Loucy (cell line): Measurements from ENCODE around the gene AURKAIP1.
"Not testable (repeated sequence)": the region's sequence is repeated elsewhere in the genome, so short reads cannot be mapped to it uniquely, and the experiment has no call there.

Source experiments
- H2AFZ ChIP-seq: fragments of 200-600 bp; sonication (generic); 2 replicates; pipeline ENCODE4 v1.6.0; 2016; ENCODE audit warnings: antibody characterized with exemption, mild to moderate bottlenecking, low read length, moderate library complexity
- H3F3A ChIP-seq: fragments of 200-600 bp; 2 replicates; pipeline ENCODE4 v1.6.0; 2016; ENCODE audit warnings: antibody characterized with exemption, low read depth, mild to moderate bottlenecking
- H3K27me3 ChIP-seq: fragments of 200-600 bp; sonication (generic); 2 replicates; pipeline ENCODE4 v1.6.1; 2014; ENCODE audit warnings: low read length, mild to moderate bottlenecking; ENCODE audit not compliant: insufficient read depth, poor library complexity, severe bottlenecking
- H3K36me3 ChIP-seq: fragments of 200-600 bp; sonication (generic); 2 replicates; pipeline ENCODE4 v1.6.1; 2016; ENCODE audit warnings: low read length; ENCODE audit not compliant: insufficient read depth
- H3K4me1 ChIP-seq: fragments of 200-600 bp; sonication (generic); 2 replicates; pipeline ENCODE4 v1.5.1; 2014; ENCODE audit warnings: low read length, mild to moderate bottlenecking; ENCODE audit not compliant: insufficient read depth, poor library complexity, severe bottlenecking
- H3K4me2 ChIP-seq: fragments of 200-600 bp; sonication (generic); 2 replicates; pipeline ENCODE4 v1.6.0; 2014; ENCODE audit warnings: antibody characterized with exemption, low read length, low read depth, mild to moderate bottlenecking; ENCODE audit not compliant: poor library complexity, severe bottlenecking
- H3K4me3 ChIP-seq: fragments of 200-600 bp; sonication (generic); 2 replicates; pipeline ENCODE4 v1.5.1; 2014; ENCODE audit warnings: low read length, mild to moderate bottlenecking, mixed read lengths; ENCODE audit not compliant: poor library complexity, severe bottlenecking
- H3K79me2 ChIP-seq: fragments of 200-600 bp; sonication (generic); 2 replicates; pipeline ENCODE4 v1.6.1; 2014; ENCODE audit warnings: low read length; ENCODE audit not compliant: insufficient read depth
- H3K9ac ChIP-seq: fragments of 200-600 bp; sonication (generic); 2 replicates; pipeline ENCODE4 v1.6.0; 2014; ENCODE audit warnings: mild to moderate bottlenecking, low read depth, low read length, moderate library complexity; ENCODE audit not compliant: poor library complexity, severe bottlenecking
- H3K9me2 ChIP-seq: fragments of 200-600 bp; sonication (generic); replicated peaks from 2 replicates; pipeline ENCODE4 v1.6.1; 2016; ENCODE audit warnings: low read depth, low read length, mixed read lengths
- H3K9me3 ChIP-seq: fragments of 200-600 bp; sonication (generic); 2 replicates; pipeline ENCODE4 v1.6.1; 2014; ENCODE audit warnings: mild to moderate bottlenecking, antibody characterized with exemption, low read length, low read depth; ENCODE audit not compliant: insufficient read depth
- H4K20me1 ChIP-seq: fragments of 200-600 bp; sonication (generic); 2 replicates; pipeline ENCODE4 v1.6.0; 2014; ENCODE audit warnings: antibody characterized with exemption, low read length, mild to moderate bottlenecking; ENCODE audit not compliant: insufficient read depth, poor library complexity, severe bottlenecking
- EZH2phosphoT487 ChIP-seq: fragments of 200-600 bp; IDR thresholded peaks from 2 replicates; pipeline ENCODE4 v1.6.1; 2018; ENCODE audit warnings: antibody characterized with exemption, mild to moderate bottlenecking, moderate library complexity, borderline replicate concordance
- TF ChIP-seq, protein P1 (sequence below): fragments of 200-600 bp; sonication (generic); conservative IDR thresholded peaks from 2 replicates; pipeline ENCODE4 v1.5.1; 2014; ENCODE audit warnings: mild to moderate bottlenecking, antibody characterized with exemption, low read length

The AURKAIP1 gene

DNA sequence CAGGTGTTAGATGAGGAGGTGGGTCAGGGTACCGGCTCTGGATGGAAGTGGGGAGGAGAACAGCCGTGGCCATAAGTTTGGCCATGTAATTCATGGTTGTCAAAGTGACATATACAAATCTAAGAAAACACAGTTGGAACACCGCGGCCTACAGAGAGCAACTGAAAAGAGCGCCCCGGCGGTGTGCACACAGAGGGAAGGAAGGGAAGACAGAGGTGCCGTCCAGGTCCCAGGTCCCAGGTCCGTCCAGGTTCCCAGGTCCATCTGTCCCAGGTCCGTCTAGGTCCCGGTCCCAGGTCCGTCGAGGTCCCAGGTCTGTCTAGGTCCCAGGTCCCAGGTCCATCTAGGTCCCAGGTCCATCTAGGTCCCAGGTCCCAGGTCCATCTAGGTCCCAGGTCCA, 36.6 kb upstream of the AURKAIP1 start:
- Histone ChIP-seq H3K4me1 (peaks cover 6% of the 10 kb centered on the region), H3K36me3 (no peaks in the 10 kb centered on the region), H3K79me2 (peaks cover 30% of the 10 kb centered on the region), H3K27me3 (no peaks in the 10 kb centered on the region), H3K9me3 (no peaks in the 10 kb centered on the region; the same call in 1 of the 2 replicates), H2AFZ (no peak overlapping the region), H3K4me2 (no peak overlapping the region), H3K9me2 (no peaks in the 10 kb centered on the region), H3K9ac (no peak overlapping the region), H4K20me1 (peaks cover 17% of the 10 kb centered on the region), H3K4me3 (no peak overlapping the region), H3F3A (no peaks in the 10 kb centered on the region)
- TF ChIP-seq, protein P1, sequence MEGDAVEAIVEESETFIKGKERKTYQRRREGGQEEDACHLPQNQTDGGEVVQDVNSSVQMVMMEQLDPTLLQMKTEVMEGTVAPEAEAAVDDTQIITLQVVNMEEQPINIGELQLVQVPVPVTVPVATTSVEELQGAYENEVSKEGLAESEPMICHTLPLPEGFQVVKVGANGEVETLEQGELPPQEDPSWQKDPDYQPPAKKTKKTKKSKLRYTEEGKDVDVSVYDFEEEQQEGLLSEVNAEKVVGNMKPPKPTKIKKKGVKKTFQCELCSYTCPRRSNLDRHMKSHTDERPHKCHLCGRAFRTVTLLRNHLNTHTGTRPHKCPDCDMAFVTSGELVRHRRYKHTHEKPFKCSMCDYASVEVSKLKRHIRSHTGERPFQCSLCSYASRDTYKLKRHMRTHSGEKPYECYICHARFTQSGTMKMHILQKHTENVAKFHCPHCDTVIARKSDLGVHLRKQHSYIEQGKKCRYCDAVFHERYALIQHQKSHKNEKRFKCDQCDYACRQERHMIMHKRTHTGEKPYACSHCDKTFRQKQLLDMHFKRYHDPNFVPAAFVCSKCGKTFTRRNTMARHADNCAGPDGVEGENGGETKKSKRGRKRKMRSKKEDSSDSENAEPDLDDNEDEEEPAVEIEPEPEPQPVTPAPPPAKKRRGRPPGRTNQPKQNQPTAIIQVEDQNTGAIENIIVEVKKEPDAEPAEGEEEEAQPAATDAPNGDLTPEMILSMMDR, result no peak
- no peak for TF ChIP-seq EZH2phosphoT487

DNA sequence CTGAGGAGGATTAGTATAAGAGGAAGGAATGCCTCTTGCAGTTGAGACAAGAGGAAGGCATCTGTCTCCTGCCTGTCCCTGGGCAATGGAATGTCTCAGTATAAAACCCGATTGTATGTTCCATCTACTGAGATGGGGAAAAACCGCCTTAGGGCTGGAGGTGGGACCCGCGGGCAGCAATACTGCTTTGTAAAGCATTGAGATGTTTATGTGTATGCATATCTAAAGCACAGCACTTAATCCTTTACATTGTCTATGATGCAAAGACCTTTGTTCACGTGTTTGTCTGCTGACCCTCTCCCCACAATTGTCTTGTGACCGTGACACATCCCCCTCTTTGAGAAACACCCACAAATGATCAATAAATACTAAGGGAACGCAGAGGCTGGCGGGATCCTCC, 35.2 kb upstream of the AURKAIP1 start:
- peaks cover 44% of the 10 kb centered on the region for H3K79me2 ChIP-seq
- H3F3A ChIP-seq, H3K36me3 ChIP-seq, H3K9me2 ChIP-seq, H2AFZ ChIP-seq, H3K4me2 ChIP-seq, H3K9me3 ChIP-seq, H3K9ac ChIP-seq, H3K27me3 ChIP-seq, H3K4me3 ChIP-seq: not testable (repeated sequence)
- H4K20me1 ChIP-seq, result peaks cover 31% of the 10 kb centered on the region
- peaks cover 18% of the 10 kb centered on the region for H3K4me1 ChIP-seq

DNA sequence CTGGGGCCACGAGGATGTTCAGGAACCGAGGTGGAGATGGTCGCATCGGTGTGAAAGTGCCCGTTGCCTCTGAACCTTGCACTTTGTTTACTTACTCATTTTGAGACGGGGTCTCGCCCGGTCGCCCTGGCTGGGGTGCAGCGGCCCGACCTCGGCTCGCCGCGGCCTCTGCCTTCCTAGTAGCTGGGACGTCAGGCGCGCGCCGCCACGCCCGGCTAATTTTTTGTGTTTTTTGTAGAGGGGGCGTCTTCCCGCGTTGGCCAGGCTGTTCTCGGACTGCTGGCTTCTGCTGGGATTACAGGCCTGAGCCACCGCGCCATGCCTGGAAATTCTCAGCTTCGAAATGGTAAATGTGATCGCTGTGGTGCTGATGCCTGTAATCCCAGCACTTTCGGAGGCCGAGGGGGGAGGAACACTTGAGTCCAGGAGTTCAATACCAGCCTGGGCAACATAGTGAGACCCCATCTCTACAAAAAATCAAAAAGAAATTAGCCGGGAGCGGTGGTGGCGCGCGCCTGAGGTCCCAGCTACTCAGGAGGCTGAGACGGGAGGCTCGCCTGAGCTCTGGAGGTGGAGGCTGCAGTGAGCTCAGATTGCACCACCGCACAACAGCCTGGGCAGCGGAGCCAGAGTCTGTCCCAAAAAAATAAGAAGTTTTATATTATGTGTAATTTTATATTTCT, 32.8 kb upstream of the AURKAIP1 start:
- peaks cover 18% of the 10 kb centered on the region; the same call in 1 of the 2 replicates for H3K36me3 ChIP-seq
- TF ChIP-seq, protein P1, result no peak
- no peak for TF ChIP-seq EZH2phosphoT487
- no peaks in the 10 kb centered on the region; the same call in 1 of the 2 replicates for H3K9me3 ChIP-seq
- H3K4me3 ChIP-seq, result peak overlapping the region; percentile 99
- H4K20me1 ChIP-seq, result peaks cover 33% of the 10 kb centered on the region
- no peaks in the 10 kb centered on the region for H3F3A ChIP-seq
- no peaks in the 10 kb centered on the region for H3K27me3 ChIP-seq
- peak overlapping the region; percentile 95 for H3K9ac ChIP-seq
- H3K79me2 ChIP-seq, result peaks cover 60% of the 10 kb centered on the region
- H3K9me2 ChIP-seq, result no peaks in the 10 kb centered on the region
- H3K4me2 ChIP-seq, result peak overlapping the region; percentile 87
- peaks cover 21% of the 10 kb centered on the region for H3K4me1 ChIP-seq
- H2AFZ ChIP-seq, result peak overlapping the region; percentile 7; the same call in 1 of the 2 replicates
